ENCODE data around the gene FREM1. TPM values are rescaled to one million over a fixed set of nuclear protein-coding genes. Genes with fewer than 3 reads are reported as not detected.
A peak's percentile ranks its signal among the peaks of the same experiment; 100 is the strongest.

The FREM1 gene
- total and polyA plus RNA-seq, 12 donors = 2.8 to 24.1 (median 7.1) TPM

- Histone ChIP-seq H3K9me3 (replicated peaks in 1 of 3) (no peaks in the 10 kb centered on the region), H3K27ac (no peak overlapping the region), H3K4me1 (replicated peaks in 1 of 2) (no peaks in the 10 kb centered on the region), H3K27me3 (no peaks in the 10 kb centered on the region), H3K4me3 (no peak overlapping the region), H3K36me3 (replicated peaks in 1 of 2) (peaks cover 0 to 7% of the 10 kb centered on the region in 2 donors)
- no peak for DNase-seq
- intact Hi-C loops (cut with DNase I) = no loop called here
- TF ChIP-seq POLR2A (IDR thresholded peaks at IDR 0.05) (no peak), CTCF (IDR thresholded peaks at IDR 0.05) (no peak)
- 50 to 63% (median 58%) methylated on average over 4 of the region's 4 CpGs for WGBS, 4 donors
Observed at GRCh38 chr9:14819183-14819582, 91.0 kb downstream of the FREM1 start.

GRCh38 chr9:14814249-14814628 is 96.0 kb downstream of the FREM1 start:
- no peak for TF ChIP-seq POLR2A (IDR thresholded peaks at IDR 0.05)
- TF ChIP-seq CTCF (IDR thresholded peaks at IDR 0.05) = no peak
- H3K36me3 ChIP-seq (replicated peaks in 1 of 2) = peaks cover 0 to 7% of the 10 kb centered on the region in 2 donors
- H3K9me3 ChIP-seq (replicated peaks in 1 of 3) = no peaks in the 10 kb centered on the region
- no peak overlapping the region for H3K27ac ChIP-seq
- H3K27me3 ChIP-seq = no peaks in the 10 kb centered on the region
- no peak overlapping the region for H3K4me3 ChIP-seq
- intact Hi-C loops (cut with DNase I) = no loop called here
- DNase-seq = no peak
- no peaks in the 10 kb centered on the region for H3K4me1 ChIP-seq (replicated peaks in 1 of 2)

- H3K27ac ChIP-seq = peak overlapping the region in 1 of 5 donors; percentile 36
- TF ChIP-seq POLR2A (IDR thresholded peaks at IDR 0.05) (no peak), CTCF (IDR thresholded peaks at IDR 0.05) (no peak)
- no peaks in the 10 kb centered on the region for H3K27me3 ChIP-seq
- peaks cover 0 to 1% of the 10 kb centered on the region in 2 donors for H3K36me3 ChIP-seq (replicated peaks in 1 of 2)
- DNase-seq = no peak
- no peaks in the 10 kb centered on the region for H3K4me1 ChIP-seq (replicated peaks in 1 of 2)
- 59 to 70% (median 63%) methylated on average over 12 of the region's 12 CpGs for whole genome bisulfite sequencing, 4 donors
- intact Hi-C loops (cut with DNase I) = no loop called here
- H3K4me3 ChIP-seq = no peak overlapping the region
- no peaks in the 10 kb centered on the region for H3K9me3 ChIP-seq (replicated peaks in 1 of 3)
Observed at GRCh38 chr9:14813336-14814248, 96.6 kb downstream of the FREM1 start.

GRCh38 chr9:14812806-14813205 is 97.4 kb downstream of the FREM1 start:
- TF ChIP-seq POLR2A (IDR thresholded peaks at IDR 0.05) (no peak), CTCF (IDR thresholded peaks at IDR 0.05) (no peak)
- Histone ChIP-seq H3K4me1 (replicated peaks in 1 of 2) (no peaks in the 10 kb centered on the region), H3K36me3 (replicated peaks in 1 of 2) (no peaks in the 10 kb centered on the region), H3K4me3 (no peak overlapping the region), H3K27ac (no peak overlapping the region), H3K27me3 (no peaks in the 10 kb centered on the region), H3K9me3 (replicated peaks in 1 of 3) (no peaks in the 10 kb centered on the region)
- 87 to 91% (median 88%) methylated on average over 6 of the region's 6 CpGs for WGBS, 4 donors
- no peak for DNase-seq
- intact Hi-C loops (cut with DNase I) = no loop called here

Data from adrenal gland (tissue), 12 donors.